Glutamatergic neuron (in vitro differentiated cells): Measurements from ENCODE around the gene EDA. TPM values are rescaled to one million over a fixed set of nuclear protein-coding genes. Genes with fewer than 3 reads are reported as not detected.

ENCODE experiments used
- DNase-seq: peaks from one replicate; pipeline ENCODE4 v3.0.0; 2022
- H3K27ac Mint-ChIP-seq: one replicate; pipeline ENCODE4 v1.8.0; 2020; ENCODE audit warnings: mild to moderate bottlenecking, mixed read lengths, inconsistent platforms; ENCODE audit not compliant: unreplicated experiment
- H3K27me3 Mint-ChIP-seq: one replicate; pipeline ENCODE4 v1.8.0; 2020; ENCODE audit warnings: mild to moderate bottlenecking, moderate library complexity, mixed read lengths, inconsistent platforms; ENCODE audit not compliant: unreplicated experiment
- H3K36me3 Mint-ChIP-seq: one replicate; pipeline ENCODE4 v1.8.0; 2020; ENCODE audit warnings: mild to moderate bottlenecking, mixed read lengths, inconsistent platforms; ENCODE audit not compliant: unreplicated experiment
- H3K4me1 Mint-ChIP-seq: one replicate; pipeline ENCODE4 v1.8.0; 2020; ENCODE audit warnings: mild to moderate bottlenecking, low read depth, mixed read lengths, inconsistent platforms; ENCODE audit not compliant: unreplicated experiment
- H3K4me3 Mint-ChIP-seq: one replicate; pipeline ENCODE4 v1.8.0; 2020; ENCODE audit warnings: mild to moderate bottlenecking, mixed read lengths, inconsistent platforms; ENCODE audit not compliant: unreplicated experiment
- H3K9me3 Mint-ChIP-seq: one replicate; pipeline ENCODE4 v1.8.0; 2020; ENCODE audit warnings: mild to moderate bottlenecking, moderate library complexity, mixed read lengths, inconsistent platforms; ENCODE audit not compliant: unreplicated experiment
- total RNA-seq: library from RNA; stranded (reverse); fragmentation: NEBNext Ultra II Directional; extraction: Animal tissue kit (Norgen Biotek cat#: 25700); gene quantifications from one replicate; pipeline ENCODE4 v1.2.1, GENCODE V29; 2021; ENCODE audit not compliant: unreplicated experiment
- TF ChIP-seq, protein P1 (sequence below): fragments of 200-600 bp; sonication (generic); IDR thresholded peaks from one replicate; pipeline ENCODE4 v1.5.0; 2021; ENCODE audit not compliant: partially characterized antibody, unreplicated experiment

The EDA gene
- total RNA-seq, 1 donor from 2014 or later = 1.7 TPM

DNA sequence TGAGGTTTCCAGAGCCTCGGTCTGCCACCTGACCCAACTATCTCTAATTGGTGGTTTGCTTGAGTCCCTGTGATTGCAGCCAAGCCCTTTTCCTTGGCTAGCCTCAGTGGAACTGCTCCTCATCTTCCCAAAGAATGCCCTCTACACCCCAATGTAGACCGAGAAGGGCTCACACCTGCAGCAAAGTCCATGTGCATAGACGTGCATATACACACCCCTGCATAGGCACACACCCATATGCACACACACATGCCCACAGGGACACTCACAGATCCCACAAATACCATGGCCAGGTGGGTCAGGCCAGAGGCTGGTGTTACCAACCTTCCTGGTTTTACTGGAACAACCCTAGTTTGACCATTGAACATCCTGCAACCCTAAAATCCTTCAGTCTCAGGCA lies 433.5 kb downstream of the EDA start:
- Mint-ChIP-seq H3K9me3 (no peaks in the 10 kb centered on the region), H3K27me3 (peaks cover 3% of the 10 kb centered on the region), H3K4me1 (no peaks in the 10 kb centered on the region), H3K36me3 (no peaks in the 10 kb centered on the region), H3K4me3 (no peak overlapping the region), H3K27ac (no peak overlapping the region)
- DNase-seq = no peak
- TF ChIP-seq, protein P1, sequence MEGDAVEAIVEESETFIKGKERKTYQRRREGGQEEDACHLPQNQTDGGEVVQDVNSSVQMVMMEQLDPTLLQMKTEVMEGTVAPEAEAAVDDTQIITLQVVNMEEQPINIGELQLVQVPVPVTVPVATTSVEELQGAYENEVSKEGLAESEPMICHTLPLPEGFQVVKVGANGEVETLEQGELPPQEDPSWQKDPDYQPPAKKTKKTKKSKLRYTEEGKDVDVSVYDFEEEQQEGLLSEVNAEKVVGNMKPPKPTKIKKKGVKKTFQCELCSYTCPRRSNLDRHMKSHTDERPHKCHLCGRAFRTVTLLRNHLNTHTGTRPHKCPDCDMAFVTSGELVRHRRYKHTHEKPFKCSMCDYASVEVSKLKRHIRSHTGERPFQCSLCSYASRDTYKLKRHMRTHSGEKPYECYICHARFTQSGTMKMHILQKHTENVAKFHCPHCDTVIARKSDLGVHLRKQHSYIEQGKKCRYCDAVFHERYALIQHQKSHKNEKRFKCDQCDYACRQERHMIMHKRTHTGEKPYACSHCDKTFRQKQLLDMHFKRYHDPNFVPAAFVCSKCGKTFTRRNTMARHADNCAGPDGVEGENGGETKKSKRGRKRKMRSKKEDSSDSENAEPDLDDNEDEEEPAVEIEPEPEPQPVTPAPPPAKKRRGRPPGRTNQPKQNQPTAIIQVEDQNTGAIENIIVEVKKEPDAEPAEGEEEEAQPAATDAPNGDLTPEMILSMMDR = no peak

DNA sequence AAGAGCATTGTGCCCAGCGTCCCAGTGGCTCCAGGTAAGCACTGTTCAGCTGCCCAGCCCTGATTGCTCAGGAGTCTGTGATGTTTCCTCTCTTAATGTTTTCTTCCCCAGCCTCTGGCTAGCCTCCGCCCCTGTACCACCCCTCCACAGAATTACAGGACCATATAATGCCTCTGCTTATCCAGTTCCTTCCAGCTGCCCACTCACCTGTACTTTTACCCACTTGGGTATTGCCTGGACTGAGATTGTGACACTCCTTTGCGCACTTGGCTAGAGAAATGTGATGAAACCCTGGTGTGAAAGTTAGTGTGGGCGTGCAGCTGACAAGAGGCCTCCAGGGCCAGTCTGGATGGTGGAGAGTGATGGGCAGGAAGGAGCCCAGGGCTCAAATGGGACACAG lies 434.0 kb downstream of the EDA start, which contains the start of gene AWAT2:
Gene AWAT2, minus strand, starts transcription at position 14 of the 400 bp plus-strand sequence. Its CDS starts 6 bp downstream, at position 8.
- Mint-ChIP-seq H3K27ac (no peak within 1 kb of the TSS), H3K9me3 (no peaks in the 10 kb centered on the region), H3K27me3 (peaks cover 3% of the 10 kb centered on the region), H3K36me3 (no peaks in the 10 kb centered on the region), H3K4me1 (no peaks in the 10 kb centered on the region), H3K4me3 (no peak within 1 kb of the TSS)
- no peak for DNase-seq
- TF ChIP-seq, protein P1 = no peak

DNA sequence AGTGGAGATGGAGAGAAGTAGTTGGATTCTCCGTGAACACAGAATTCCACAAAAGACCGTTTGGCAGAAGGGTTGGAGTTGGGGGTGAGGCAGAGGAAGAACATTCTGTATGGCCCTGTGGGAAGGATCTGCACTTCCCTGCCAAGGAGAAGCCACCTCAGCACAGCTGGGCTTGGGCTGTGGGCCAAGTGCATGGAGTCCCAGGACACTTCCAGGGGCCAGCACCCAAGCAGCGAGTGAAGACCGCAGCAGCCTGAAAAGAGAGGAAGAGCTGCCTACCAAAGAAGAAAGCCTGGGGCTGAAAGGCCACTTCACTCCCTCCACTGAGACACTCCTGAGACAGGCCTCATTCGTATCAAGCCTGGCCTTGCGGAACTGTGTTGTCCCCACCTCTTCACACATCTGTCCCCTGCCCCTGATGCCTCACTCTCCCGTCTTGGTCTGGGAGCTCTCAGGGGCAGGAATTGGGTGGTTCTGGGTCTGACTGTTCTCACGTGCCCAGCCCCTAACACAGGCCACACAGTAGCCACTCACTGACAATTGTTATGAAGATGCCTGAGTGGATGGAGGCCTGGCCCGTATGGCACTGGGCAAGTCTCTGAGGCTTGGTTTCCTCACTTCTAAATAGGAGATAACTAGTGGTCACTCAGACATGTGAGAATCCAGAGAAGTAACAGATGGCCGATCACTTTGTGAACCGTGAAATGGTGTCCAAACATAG lies 437.1 kb downstream of the EDA start:
- TF ChIP-seq, protein P1 = no peak
- no peak for DNase-seq
- Mint-ChIP-seq H3K27me3 (peaks cover 1% of the 10 kb centered on the region), H3K36me3 (no peaks in the 10 kb centered on the region), H3K4me1 (no peaks in the 10 kb centered on the region), H3K27ac (no peak overlapping the region), H3K9me3 (no peaks in the 10 kb centered on the region), H3K4me3 (no peak overlapping the region)

DNA sequence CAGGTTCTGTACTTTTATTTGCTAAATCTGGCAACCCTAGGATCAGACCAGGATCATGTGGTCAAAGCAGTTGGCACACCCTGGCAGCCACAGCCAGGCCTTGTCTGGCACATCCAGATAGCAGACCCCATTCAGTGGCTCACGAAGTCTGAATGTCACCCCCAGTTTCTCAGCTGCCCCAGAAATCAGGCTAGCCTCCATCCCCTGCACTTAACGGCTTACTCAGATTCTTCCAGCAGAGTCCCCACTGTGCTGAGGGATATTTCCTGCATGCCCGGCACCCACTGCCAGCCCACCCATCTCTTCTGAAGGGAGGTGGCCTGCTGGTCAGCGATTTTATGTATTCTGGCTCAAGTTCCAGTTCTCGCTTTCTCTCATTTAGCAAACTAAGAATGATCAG lies 438.5 kb downstream of the EDA start:
- Mint-ChIP-seq H3K36me3 (no peaks in the 10 kb centered on the region), H3K9me3 (no peaks in the 10 kb centered on the region), H3K4me3 (no peak overlapping the region), H3K27ac (no peak overlapping the region), H3K27me3 (no peaks in the 10 kb centered on the region), H3K4me1 (no peaks in the 10 kb centered on the region)
- TF ChIP-seq, protein P1 = no peak
- DNase-seq = no peak

DNA sequence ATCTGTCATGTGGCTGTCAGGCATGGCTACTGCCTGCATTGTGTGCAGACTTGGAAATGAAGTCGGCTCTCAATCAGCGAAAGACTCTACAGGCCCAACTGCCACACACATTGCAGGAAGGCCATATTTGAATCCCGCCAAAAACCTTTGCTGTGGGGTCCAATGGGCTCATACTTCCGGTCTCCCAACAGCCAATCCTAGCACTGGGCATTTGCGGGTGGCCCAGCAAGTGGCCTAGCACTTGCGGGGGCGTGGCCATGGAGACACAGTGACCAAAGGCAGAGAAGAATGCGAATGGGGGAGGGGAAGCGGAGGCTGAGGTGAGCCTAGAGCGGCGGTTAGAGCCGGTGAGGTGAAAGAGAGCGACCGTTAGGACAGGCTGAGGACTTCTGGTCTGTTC lies 446.2 kb downstream of the EDA start, which contains the start of gene OTUD6A:
Gene OTUD6A, plus strand, starts transcription at position 382 of the 400 bp plus-strand sequence. CDS start 68 bp downstream, outside the sequence.
- no peaks in the 10 kb centered on the region for H3K36me3 Mint-ChIP-seq
- H3K9me3 Mint-ChIP-seq = no peaks in the 10 kb centered on the region
- TF ChIP-seq, protein P1 = no peak
- no peaks in the 10 kb centered on the region for H3K4me1 Mint-ChIP-seq
- H3K27ac Mint-ChIP-seq = no peak within 1 kb of the TSS
- no peak within 1 kb of the TSS for H3K4me3 Mint-ChIP-seq
- no peaks in the 10 kb centered on the region for H3K27me3 Mint-ChIP-seq
- no peak for DNase-seq
